Ishikawa (cell line): Measurements from ENCODE around the gene FAM53B.

Experiments
- CEBPB ChIP-seq: IDR thresholded peaks from 2 replicates; pipeline ENCODE4 v1.6.1; 2012
- CREB1 ChIP-seq: IDR thresholded peaks from 2 replicates; pipeline ENCODE4 v1.6.1; 2012; ENCODE audit warnings: low read depth
- EGR1 ChIP-seq: IDR thresholded peaks from 2 replicates; pipeline ENCODE4 v1.6.1; 2012
- EP300 ChIP-seq: IDR thresholded peaks from 2 replicates; pipeline ENCODE4 v1.6.1; 2012; ENCODE audit warnings: borderline replicate concordance
- FOXM1 ChIP-seq: IDR thresholded peaks from 2 replicates; pipeline ENCODE4 v1.6.1; 2012; ENCODE audit warnings: low read depth, borderline replicate concordance
- NFIC ChIP-seq: IDR thresholded peaks from 2 replicates; pipeline ENCODE4 v1.6.1; 2012
- RAD21 ChIP-seq: IDR thresholded peaks from 2 replicates; pipeline ENCODE4 v1.6.1; 2012; ENCODE audit warnings: low read depth
- TAF1 ChIP-seq: IDR thresholded peaks from 2 replicates; pipeline ENCODE4 v1.6.1; 2012; ENCODE audit warnings: low read depth, mild to moderate bottlenecking
- TCF12 ChIP-seq: IDR thresholded peaks from 2 replicates; pipeline ENCODE4 v1.6.1; 2012; ENCODE audit warnings: low read depth
- TEAD4 ChIP-seq: IDR thresholded peaks from 2 replicates; pipeline ENCODE4 v1.6.1; 2012
- YY1 ChIP-seq: IDR thresholded peaks from 2 replicates; pipeline ENCODE4 v1.6.1; 2012; ENCODE audit warnings: low read depth
- ZBTB7A ChIP-seq: IDR thresholded peaks from 2 replicates; pipeline ENCODE4 v1.6.1; 2012; ENCODE audit warnings: low read depth
- TF ChIP-seq, protein P1 (sequence below): IDR thresholded peaks from 2 replicates; pipeline ENCODE4 v1.6.1; 2012
- TF ChIP-seq, protein P2 (sequence below): IDR thresholded peaks from 2 replicates; pipeline ENCODE4 v1.6.1; 2012; ENCODE audit warnings: low read depth, mild to moderate bottlenecking
- TF ChIP-seq, protein P3 (sequence below): IDR thresholded peaks from 2 replicates; pipeline ENCODE4 v1.6.1; 2012

The FAM53B gene

DNA sequence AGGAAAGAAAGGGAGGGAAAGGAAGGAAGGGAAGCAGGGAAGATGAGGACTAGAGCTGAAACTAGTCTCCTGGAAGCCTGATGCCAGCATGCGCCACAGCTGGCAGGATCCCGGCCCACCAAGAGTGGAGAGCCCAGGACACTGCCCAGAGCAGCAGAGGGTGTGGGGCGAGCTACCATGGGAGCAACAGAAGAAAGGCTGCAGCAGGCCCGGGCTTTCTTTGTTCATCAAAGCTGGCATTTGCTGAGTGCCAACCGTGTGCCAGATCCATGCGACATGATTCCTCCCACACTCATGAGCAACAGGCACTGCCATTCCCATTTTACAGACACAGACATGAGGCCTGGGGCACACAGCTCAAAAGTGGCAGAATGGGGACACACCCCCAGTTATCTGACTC, 68.9 kb downstream of the FAM53B start:
- TF ChIP-seq TAF1, result no peak
- no peak for TF ChIP-seq CEBPB
- no peak for TF ChIP-seq NFIC
- TF ChIP-seq YY1, result no peak
- TF ChIP-seq, protein P1, sequence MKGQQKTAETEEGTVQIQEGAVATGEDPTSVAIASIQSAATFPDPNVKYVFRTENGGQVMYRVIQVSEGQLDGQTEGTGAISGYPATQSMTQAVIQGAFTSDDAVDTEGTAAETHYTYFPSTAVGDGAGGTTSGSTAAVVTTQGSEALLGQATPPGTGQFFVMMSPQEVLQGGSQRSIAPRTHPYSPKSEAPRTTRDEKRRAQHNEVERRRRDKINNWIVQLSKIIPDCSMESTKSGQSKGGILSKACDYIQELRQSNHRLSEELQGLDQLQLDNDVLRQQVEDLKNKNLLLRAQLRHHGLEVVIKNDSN, result no peak
- no peak for TF ChIP-seq TCF12
- TF ChIP-seq EGR1, result no peak
- no peak for TF ChIP-seq RAD21
- no peak for TF ChIP-seq FOXM1
- no peak for TF ChIP-seq EP300

DNA sequence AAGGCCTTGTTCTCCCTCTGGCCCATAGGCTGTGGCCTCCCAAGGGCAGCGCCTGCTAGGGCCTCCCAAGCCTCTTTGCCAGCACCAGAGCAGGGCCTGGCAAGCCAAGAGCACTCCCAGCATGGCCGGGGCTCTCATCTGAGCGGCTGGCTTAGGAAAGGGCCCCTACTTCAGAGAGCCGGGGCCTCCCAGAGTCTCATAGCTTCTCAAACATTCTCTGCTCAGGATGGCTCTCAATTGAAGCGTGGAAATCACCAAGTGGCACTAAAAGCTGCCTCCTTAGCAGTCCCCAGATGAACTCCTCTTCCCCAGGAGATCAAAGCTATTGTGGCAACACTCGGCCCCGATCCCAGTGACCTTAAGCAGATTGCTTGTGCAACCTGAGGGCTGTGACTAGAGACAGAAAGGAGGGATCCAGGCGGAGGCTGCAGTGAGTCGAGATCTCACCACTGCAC, 69.4 kb downstream of the FAM53B start:
- TF ChIP-seq EP300 (no peak), FOXM1 (no peak), ZBTB7A (no peak), TAF1 (no peak), TEAD4 (no peak), TCF12 (no peak), YY1 (no peak), EGR1 (no peak), CEBPB (no peak), NFIC (no peak), CREB1 (no peak), RAD21 (no peak)
- TF ChIP-seq, protein P2, sequence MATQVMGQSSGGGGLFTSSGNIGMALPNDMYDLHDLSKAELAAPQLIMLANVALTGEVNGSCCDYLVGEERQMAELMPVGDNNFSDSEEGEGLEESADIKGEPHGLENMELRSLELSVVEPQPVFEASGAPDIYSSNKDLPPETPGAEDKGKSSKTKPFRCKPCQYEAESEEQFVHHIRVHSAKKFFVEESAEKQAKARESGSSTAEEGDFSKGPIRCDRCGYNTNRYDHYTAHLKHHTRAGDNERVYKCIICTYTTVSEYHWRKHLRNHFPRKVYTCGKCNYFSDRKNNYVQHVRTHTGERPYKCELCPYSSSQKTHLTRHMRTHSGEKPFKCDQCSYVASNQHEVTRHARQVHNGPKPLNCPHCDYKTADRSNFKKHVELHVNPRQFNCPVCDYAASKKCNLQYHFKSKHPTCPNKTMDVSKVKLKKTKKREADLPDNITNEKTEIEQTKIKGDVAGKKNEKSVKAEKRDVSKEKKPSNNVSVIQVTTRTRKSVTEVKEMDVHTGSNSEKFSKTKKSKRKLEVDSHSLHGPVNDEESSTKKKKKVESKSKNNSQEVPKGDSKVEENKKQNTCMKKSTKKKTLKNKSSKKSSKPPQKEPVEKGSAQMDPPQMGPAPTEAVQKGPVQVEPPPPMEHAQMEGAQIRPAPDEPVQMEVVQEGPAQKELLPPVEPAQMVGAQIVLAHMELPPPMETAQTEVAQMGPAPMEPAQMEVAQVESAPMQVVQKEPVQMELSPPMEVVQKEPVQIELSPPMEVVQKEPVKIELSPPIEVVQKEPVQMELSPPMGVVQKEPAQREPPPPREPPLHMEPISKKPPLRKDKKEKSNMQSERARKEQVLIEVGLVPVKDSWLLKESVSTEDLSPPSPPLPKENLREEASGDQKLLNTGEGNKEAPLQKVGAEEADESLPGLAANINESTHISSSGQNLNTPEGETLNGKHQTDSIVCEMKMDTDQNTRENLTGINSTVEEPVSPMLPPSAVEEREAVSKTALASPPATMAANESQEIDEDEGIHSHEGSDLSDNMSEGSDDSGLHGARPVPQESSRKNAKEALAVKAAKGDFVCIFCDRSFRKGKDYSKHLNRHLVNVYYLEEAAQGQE, result no peak
- TF ChIP-seq, protein P1, result no peak
- TF ChIP-seq, protein P3, sequence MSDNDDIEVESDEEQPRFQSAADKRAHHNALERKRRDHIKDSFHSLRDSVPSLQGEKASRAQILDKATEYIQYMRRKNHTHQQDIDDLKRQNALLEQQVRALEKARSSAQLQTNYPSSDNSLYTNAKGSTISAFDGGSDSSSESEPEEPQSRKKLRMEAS, result no peak

DNA sequence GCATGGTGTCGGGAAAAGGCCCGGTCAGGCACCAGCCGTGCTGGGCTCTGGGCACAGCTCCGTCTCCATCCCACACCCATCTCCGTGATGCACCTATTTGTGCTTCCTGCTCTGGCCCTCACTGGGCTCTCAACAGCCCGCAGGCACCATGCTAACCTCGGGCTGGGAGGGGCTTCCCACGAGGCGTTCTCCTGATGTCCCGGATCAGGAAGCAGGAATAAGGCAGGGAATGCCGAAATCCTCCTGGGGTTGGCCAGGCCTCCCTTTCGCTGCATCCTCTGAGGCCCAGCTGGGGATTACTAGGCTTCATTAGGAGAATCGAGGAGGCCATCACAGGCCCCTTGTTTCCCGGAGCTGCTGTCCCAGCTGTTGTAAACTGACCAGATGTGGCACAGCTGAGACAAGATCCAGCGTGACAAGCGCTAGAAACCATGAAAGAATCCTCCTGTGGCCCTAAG, 72.0 kb downstream of the FAM53B start:
- no peak for TF ChIP-seq NFIC
- no peak for TF ChIP-seq EP300
- TF ChIP-seq TCF12, result no peak
- TF ChIP-seq TEAD4, result no peak
- TF ChIP-seq, protein P1, result no peak

DNA sequence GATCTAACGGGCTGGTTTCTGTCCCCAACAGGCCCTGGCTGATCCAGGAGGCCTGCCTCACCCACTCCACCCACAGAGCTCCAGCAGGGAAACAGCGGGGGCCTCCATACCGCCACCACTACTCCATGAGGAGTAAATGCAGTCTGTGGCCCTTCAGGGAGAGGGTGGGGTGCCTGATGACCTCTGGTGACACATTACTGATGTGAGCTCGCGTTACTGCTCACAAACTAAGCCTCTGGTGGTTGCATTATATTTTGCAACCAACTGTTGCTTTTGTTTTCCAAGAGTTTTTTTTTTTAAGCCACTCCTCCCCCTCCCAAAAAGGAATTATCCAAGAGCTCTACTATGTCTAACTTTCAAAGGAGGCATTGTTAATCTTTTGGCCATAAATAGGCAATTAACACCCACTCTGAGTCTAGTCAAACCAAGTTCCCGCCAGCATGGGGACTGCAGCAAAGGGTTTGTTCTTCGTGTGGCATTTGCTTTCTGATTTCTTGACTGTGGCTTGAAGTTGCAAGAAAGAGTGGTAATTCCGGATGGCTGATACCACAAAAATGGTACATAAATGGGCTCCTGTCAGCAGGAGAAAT, 72.6 kb downstream of the FAM53B start:
- peak; percentile 92 for TF ChIP-seq EGR1
- peak; percentile 60 for TF ChIP-seq CEBPB
- TF ChIP-seq TEAD4, result 0 out of 2 replicates have a peak, but pooled peaks have one; percentile 18
- TF ChIP-seq, protein P3, result peak; percentile 22; the same call in 1 of the 2 replicates
- 0 out of 2 replicates have a peak, but pooled peaks have one; percentile 26 for TF ChIP-seq TCF12
- TF ChIP-seq, protein P2, result no peak
- TF ChIP-seq, protein P1, result no peak
- peak; percentile 41; the same call in 1 of the 2 replicates for TF ChIP-seq RAD21
- TF ChIP-seq FOXM1, result peak; percentile 30; the same call in 1 of the 2 replicates
- TF ChIP-seq TAF1, result no peak
- peak; percentile 30; the same call in 1 of the 2 replicates for TF ChIP-seq CREB1
- TF ChIP-seq EP300, result no peak
- 0 out of 2 replicates have a peak, but pooled peaks have one; percentile 15 for TF ChIP-seq YY1

DNA sequence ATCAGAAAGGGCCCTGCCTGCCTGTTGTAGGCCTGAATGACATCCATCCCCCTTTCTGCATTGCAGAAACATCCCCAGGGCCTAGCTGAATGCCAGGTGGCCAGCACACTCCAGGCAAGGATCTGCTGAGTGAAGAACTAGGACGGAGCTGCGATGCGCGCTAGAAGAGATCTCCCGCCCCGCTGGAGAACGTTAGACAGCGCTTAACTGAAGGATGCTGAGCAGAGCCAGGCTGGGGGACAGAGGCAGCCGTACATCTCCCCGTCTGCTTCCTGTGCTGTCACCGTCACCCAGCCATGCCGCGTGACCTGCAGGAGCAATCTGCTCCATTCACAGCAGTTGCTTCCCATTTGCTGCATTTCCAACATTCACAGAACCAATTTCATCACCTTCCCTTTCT, 73.3 kb downstream of the FAM53B start:
- TF ChIP-seq NFIC (no peak), RAD21 (no peak)
- TF ChIP-seq, protein P2, result no peak
